Measurements from ENCODE around the gene ADGRA1.
"Not testable (repeated sequence)": the region's sequence is repeated elsewhere in the genome, so short reads cannot be mapped to it uniquely, and the experiment has no call there.

ADGRA1 gene

DNA sequence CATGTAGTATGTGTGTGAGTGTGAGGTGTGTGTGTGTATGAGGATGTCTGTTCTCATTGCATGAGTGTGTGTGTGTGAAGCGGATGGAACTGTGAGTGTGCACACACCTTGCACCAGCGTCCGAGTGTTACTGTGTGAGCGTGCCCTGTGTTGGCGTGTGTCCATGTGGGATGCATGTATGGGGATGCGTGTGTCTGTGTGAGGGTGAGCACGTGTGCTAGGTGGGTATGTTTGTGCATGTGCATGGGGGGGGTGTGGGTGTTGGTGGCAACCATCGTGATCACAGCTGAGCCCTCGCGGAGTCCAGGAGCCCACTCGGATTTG, 78.7 kb downstream of the ADGRA1 start:
- DNase-seq: no peak

DNA sequence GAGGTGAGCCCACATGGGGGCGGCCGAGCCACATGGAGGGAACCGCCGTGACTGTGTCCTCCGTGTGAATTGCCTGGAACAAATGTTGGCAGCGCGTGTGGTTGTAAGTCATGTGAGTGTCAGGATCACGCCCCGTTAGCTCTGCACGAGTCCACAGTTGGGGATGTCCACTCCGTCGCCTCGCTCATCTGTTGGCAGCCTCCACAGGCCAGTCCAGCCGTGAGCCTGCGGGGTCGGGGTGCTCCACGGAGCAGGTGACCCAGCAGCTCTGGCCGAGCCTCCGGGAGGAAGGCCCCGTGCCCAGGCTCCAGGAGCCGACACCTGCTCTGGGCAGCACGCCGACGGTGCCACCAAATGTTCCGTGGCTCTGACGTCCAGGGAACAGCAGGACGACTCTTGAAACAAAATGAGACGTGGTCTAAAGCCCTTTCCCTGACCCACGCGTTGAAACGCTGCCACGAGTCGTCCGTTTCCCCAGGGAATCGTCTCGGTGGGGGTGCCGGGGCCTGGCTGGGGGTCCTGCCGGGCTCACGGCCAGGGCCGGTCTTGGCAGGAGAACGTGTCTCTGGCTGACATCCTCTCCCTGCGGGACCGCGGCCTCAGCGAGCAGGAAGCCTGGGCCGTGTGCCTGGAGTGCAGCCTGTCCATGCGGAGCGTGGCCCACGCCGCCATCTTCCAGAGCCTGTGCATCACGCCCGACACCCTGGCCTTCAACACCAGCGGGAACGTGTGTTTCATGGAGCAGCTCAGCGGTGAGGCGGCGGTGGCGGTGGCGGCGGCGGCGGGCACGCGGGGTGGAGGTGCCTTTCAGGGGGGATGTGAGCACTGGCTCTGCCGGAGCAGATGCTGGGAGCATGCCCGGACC, 79.3 kb downstream of the ADGRA1 start:
- no peak for DNase-seq

DNA sequence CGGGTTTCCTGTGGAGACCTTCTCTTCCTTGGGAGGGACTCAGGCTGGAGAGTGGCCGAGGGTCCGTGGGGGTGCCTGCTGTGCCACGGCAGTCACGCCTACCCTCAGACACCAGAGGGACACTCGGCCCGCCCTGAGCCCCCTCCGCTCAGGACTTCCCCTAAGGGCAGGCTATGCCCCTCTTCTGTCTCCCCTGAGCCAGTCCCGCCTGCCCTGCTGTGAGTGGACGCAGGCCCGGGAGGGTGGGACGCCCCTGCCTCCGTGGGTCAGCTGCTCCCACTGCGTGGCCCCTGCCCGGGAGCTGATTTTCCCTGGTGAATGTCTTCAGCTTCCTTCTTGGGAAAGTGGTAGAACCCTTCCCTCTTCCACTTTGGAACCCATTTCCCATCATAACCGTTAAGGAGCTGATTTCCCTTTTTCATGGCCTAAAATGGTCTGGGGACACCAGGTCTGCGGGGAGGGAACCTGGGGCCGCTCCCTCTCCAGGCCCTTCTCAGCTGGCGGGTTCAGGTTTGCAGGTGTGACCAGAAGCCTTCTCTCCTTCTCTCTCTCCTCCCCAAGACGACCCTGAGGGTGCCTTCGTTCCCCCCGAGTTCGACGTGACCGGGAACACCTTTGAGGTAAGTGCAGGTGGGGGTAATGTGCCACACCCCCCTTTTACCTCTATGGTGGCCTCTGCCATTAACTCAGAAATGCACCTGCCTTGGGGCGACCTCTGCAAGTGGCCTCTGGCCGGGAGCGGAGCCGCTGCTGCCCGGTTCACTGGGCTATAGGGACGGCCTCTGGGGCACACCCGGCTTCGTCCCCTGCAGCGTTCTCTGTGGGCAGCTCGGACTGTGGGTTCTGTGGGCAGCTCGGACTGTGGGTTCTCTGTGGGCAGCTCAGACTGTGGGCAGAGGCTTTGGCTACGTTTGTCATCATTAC, 80.2 kb downstream of the ADGRA1 start:
- no peak for DNase-seq

DNA sequence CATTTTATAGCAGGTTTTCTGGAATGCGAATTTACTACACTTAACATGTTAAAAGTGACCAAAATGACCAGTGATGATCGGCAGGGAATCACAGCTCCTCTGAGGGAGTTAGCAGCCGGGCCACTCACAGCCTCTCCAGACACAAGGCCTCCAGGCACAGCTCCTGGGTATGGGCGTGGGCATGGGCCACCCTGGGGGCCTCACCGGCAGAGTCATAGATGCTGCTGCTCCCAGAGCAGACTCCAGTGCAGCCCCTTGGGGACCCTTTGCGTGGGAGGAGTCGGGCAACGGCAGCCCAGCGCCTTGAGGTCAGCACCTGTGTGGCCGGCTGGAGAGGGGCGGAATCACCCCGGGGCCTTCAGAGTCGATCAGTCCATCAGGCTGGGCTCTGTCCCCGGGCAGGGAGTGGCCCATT, 80.9 kb downstream of the ADGRA1 start:
- no peak for DNase-seq

- no peak for DNase-seq
Measured at GRCh38 chr10:133169173-133169947, 81.6 kb downstream of the ADGRA1 start.

DNA sequence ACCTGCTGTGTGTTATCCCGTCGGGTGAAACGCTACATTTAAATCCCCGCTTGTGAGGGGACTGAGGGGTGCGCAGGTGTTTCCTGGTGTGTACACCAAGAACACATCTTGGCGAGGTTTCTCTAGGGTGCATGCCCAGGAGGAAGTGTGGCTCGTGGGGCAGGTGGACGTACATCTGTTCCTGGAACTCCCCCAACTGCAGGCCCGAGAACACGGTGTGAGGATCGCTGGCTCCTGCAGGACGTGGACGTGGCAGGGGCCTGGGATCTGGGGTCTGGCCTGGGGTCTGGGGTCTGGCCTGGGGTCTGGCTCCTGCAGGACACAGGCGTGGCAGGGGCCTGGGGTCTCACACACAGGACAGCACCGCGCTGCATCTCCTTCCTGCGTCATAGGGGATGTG, 82.4 kb downstream of the ADGRA1 start:
- no peak for DNase-seq

- DNase-seq: no peak
Measured at GRCh38 chr10:133173860-133174640, 86.3 kb downstream of the ADGRA1 start.

DNA sequence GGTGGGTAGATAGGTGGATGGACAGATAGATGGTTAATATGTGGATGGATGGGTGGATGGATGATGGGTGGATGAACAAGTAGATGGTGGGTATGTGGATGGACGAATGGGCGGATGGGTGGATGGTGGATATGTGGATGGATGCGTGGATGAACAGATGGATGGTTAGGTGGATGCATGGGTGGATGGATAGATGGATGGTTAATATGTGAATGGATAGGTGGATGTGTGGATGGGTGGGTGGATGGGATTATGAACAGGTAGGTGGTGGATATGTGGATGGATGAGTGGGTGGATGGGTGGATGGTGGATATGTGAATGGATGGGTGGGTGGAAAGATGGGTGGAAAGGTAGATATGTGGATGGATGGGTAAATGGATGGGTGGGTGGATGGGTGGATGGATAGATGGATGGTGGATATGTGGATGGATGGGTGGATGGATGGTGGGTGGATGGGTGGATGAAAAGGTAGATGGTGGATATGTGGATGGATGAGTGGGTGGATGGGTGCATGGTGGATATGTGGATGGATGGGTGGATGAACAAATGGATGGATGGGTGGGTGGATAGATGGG, 87.1 kb downstream of the ADGRA1 start:
- DNase-seq: no peak

- DNase-seq: not testable (repeated sequence)
Measured at GRCh38 chr10:133175624-133176023, 87.9 kb downstream of the ADGRA1 start.

- DNase-seq: peak; percentile 15
Measured at GRCh38 chr10:133176546-133176945, 88.8 kb downstream of the ADGRA1 start.

- no peak for DNase-seq
Measured at GRCh38 chr10:133177380-133178157, 89.8 kb downstream of the ADGRA1 start.

DNA sequence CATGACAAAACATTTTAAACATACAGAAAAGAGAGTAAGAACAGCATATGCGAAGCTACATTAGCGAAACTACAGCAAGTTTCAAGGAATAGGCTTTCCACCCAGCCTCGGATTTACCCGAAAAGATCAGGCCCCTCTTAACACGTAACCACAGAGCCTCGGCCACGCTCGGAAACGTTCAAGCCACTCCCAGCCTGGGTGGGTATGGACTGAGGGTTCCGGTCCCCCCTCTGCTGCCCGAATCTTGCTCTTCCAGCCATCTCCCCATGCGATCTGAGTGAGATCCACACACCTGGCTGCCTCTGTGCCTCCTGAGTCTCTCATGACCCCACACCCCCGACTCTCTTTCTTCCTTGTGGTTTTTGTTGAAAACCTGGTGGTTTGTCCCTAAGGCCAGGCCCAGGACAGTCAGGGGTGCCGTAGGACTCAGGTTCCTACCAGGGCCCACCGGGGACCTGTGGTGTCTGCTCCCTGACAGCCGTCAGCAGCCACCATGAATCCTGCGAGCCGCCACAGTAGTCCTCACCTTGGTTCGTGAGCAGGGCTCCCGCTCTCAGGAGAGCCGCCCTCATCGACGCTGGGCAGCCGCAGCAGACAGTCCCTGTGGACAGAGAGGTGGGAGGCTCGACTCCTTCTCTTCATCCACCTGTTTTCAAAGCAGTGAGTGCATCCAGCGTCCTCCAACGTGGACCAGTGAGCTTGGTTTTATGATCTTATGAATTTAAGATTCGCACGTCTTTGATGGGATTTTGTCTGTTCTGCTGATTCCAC, 90.8 kb downstream of the ADGRA1 start:
- no peak for DNase-seq

GRCh38 chr10:133179128-133179520, 91.4 kb downstream of the ADGRA1 start:
- DNase-seq: no peak

DNA sequence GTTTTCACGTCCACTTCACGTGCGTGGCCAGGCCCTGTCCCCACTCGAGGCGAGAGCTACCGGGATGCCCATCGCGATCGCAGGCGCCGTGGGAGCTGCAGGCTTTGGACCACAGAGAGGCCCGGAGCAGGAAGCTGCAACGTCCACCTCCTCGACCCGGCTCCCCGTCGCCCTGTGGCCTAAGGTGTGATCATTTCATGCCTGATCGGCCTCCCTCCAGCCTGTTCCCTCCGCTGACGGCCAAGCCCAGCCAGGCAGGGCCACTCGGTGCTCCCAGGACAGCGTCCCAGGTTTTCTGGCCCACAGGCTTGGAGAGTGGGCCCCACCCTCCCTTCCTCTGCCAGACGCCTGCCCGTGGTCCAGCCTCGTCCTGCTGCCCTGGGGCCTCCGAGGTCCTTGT, 91.9 kb downstream of the ADGRA1 start:
- no peak for DNase-seq

GRCh38 chr10:133180192-133180964, 92.7 kb downstream of the ADGRA1 start:
- no peak for DNase-seq

DNA sequence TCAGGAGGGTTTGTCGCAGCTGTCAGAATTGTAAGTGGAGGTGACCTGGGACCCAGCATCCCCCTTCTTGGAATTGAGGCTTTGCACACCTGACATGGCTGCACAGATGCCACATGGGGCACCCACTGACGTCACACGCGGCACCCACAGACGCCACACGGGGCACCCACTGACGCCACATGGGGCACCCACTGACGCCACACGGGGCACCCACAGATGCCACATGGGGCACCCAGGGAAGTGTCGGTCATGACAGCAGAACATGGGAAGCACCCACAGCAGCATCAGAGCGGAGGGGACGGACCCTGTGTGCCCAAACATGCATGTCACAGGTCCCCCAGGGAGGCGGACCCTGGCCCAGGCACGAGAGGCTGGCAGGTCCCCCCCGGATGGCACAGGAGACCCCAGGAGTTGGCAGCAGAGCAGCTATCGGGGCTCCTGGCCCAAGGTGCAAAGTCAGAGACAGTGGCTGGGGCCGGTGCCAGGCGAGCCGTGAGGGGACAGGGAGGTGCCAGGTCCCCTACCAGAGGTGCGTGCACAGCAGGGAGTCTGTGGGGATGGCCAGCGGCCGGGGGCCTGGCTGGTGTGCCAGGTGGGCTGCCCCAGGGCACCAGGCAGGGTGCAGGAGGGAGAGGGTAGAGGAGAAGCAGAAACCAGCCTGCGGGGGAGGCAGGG, 93.4 kb downstream of the ADGRA1 start:
- no peak for DNase-seq

Data from right forelimb (tissue), 1 donor.